GM12891 (cell line): ENCODE measurements around the gene BLTP2.

Source experiments
- PAX5 ChIP-seq: IDR thresholded peaks from 2 replicates; pipeline ENCODE4 v1.6.1; 2011; ENCODE audit warnings: low read length, moderate library complexity, mild to moderate bottlenecking; ENCODE audit not compliant: insufficient read depth, severe bottlenecking
- POLR2A ChIP-seq: IDR thresholded peaks from 2 replicates; pipeline ENCODE4 v1.6.1; 2011; ENCODE audit warnings: low read depth, low read length, control low read depth
- POLR2AphosphoS5 ChIP-seq: IDR thresholded peaks from 2 replicates; pipeline ENCODE4 v1.6.1; 2011; ENCODE audit warnings: low read depth, low read length, control low read depth

DNA sequence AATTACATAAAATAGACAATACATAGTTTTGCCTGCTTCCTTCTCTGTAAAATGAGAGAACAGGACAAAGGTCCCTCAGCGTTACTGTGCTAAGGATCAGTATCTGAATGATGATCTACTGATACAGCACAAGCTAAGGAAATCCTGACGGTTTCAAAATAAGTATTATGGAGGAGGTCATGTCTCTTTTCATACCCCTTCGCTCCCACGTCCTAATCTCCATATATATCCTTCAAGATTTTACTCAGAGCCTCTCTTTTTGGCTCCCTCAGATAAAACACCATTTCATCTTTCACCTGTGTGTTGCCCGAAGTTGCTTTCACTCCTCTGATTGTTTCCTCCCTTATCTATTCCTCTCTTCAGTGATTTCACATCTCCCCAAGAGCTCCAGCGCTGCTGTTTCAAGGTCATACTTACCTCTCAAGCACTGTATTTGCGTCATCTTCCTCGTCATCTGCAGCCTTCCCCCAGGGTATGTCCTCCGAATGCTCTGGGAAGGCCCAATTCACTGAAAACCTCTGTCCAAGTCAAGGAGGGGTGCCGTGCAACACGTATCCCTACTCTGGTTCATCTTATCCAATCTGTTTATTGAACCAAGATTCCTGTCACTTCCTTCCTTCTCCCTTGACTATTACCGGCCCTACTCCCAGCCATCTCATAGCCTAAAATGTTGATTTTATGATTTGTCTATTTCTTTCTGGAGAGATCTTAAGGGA is 1.2 kb upstream of the BLTP2 start:
- no peak for TF ChIP-seq POLR2AphosphoS5
- TF ChIP-seq POLR2A = no peak; the same call in 1 of the 2 replicates
- no peak for TF ChIP-seq PAX5
